Endothelial cell (in vitro differentiated cells): ENCODE data around the gene RPE65. TPM values are rescaled to one million over a fixed set of nuclear protein-coding genes. Genes with fewer than 3 reads are reported as not detected.
"Not testable (repeated sequence)": the region's sequence is repeated elsewhere in the genome, so short reads cannot be mapped to it uniquely, and the experiment has no call there.

Experiments
- DNase-seq: peaks from one replicate; pipeline ENCODE4 v3.0.0; 2021; ENCODE audit warnings: low spot score
- H3K27ac Mint-ChIP-seq: one replicate; pipeline ENCODE4 v1.8.0; 2021; ENCODE audit warnings: mixed read lengths, inconsistent platforms; ENCODE audit not compliant: unreplicated experiment
- H3K27me3 Mint-ChIP-seq: one replicate; pipeline ENCODE4 v1.8.0; 2021; ENCODE audit warnings: mild to moderate bottlenecking, moderate library complexity, mixed read lengths, inconsistent platforms; ENCODE audit not compliant: unreplicated experiment
- H3K36me3 Mint-ChIP-seq: one replicate; pipeline ENCODE4 v1.8.0; 2021; ENCODE audit warnings: mild to moderate bottlenecking, low read depth, mixed read lengths, inconsistent platforms; ENCODE audit not compliant: unreplicated experiment
- H3K4me1 Mint-ChIP-seq: one replicate; pipeline ENCODE4 v1.8.0; 2021; ENCODE audit warnings: mild to moderate bottlenecking, mixed read lengths, inconsistent platforms; ENCODE audit not compliant: unreplicated experiment
- H3K4me3 Mint-ChIP-seq: one replicate; pipeline ENCODE4 v1.8.0; 2021; ENCODE audit warnings: mild to moderate bottlenecking, mixed read lengths, inconsistent platforms; ENCODE audit not compliant: unreplicated experiment
- H3K9me3 Mint-ChIP-seq: one replicate; pipeline ENCODE4 v1.8.0; 2021; ENCODE audit warnings: mixed read lengths, inconsistent platforms; ENCODE audit not compliant: unreplicated experiment
- total RNA-seq: library from RNA; stranded (reverse); fragmentation: NEBNext Ultra II Directional; extraction: Animal tissue kit (Norgen Biotek cat#: 25700); gene quantifications from one replicate; pipeline ENCODE4 v1.2.1, GENCODE V29; 2021; ENCODE audit not compliant: unreplicated experiment
- TF ChIP-seq, protein P1 (sequence below): fragments of 200-600 bp; sonication (generic); IDR thresholded peaks from one replicate; pipeline ENCODE4 v1.5.0; 2021; ENCODE audit warnings: antibody characterized with exemption; ENCODE audit not compliant: unreplicated experiment

The RPE65 gene
- total RNA-seq, 1 donor from 2014 or later: not detected

DNA sequence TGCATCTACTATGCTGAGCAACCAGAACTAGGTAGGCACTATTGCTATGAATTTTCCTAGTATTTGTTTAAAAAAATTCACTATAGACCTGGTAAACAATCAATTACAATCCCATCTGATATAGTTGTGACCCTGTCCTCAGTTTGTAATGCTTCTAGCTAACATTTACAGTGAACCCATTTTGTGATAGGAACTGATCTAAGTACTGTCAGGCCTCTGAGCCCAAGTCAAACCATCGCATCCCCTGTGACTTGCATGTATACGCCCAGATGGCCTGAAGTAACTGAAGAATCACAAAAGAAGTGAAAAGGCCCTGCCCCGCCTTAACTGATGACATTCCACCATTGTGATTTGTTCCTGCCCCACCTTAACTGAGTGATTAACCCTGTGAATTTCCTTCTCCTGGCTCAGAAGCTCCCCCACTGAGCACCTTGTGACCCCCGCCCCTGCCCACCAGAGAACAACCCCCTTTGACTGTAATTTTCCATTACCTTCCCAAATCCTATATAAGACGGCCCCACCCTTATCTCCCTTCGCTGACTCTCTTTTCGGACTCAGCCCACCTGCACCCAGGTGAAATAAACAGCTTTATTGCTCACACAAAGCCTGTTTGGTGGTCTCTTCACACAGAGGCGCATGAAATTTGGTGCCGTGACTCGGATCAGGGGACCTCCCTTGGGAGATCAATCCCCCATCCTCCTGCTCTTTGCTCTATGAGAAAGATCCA is 63.8 kb downstream of the RPE65 start:
- not testable (repeated sequence) for H3K27ac Mint-ChIP-seq, H3K4me1 Mint-ChIP-seq, H3K9me3 Mint-ChIP-seq

DNA sequence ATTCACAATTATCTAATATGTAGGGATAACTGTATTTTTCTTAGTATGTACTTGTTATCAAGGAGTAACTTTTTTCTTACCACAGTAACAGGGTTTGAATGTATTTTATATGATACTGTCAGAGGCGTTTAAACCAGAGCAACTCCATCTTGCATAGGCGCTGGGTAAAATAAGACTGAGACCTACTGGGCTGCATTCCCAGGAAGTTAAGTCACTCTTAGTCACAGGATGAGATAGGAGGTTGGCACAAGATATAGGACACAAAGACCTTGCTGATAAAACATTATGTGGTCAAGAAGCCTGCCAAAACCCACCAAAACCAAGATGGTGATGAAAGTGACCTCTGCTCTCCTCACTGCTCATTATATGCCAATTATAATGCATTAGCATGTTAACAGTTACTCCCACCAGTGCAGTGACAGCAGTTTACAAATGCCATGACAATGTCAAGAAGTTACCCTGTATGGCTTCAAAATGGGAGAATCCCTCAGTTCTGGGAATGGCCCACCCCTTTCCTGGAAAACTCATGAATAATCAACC is 64.8 kb downstream of the RPE65 start:
- Mint-ChIP-seq H3K4me3 (no peak overlapping the region), H3K9me3 (no peaks in the 10 kb centered on the region), H3K4me1 (no peaks in the 10 kb centered on the region), H3K27me3 (no peaks in the 10 kb centered on the region), H3K36me3 (peaks cover 5% of the 10 kb centered on the region), H3K27ac (no peak overlapping the region)
- DNase-seq: no peak
- TF ChIP-seq, protein P1, sequence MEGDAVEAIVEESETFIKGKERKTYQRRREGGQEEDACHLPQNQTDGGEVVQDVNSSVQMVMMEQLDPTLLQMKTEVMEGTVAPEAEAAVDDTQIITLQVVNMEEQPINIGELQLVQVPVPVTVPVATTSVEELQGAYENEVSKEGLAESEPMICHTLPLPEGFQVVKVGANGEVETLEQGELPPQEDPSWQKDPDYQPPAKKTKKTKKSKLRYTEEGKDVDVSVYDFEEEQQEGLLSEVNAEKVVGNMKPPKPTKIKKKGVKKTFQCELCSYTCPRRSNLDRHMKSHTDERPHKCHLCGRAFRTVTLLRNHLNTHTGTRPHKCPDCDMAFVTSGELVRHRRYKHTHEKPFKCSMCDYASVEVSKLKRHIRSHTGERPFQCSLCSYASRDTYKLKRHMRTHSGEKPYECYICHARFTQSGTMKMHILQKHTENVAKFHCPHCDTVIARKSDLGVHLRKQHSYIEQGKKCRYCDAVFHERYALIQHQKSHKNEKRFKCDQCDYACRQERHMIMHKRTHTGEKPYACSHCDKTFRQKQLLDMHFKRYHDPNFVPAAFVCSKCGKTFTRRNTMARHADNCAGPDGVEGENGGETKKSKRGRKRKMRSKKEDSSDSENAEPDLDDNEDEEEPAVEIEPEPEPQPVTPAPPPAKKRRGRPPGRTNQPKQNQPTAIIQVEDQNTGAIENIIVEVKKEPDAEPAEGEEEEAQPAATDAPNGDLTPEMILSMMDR: no peak

More for the DNA sequence above, 63.8 kb downstream of the RPE65 start:
- DNase-seq, H3K27me3 Mint-ChIP-seq, H3K4me3 Mint-ChIP-seq, H3K36me3 Mint-ChIP-seq: not testable (repeated sequence)

DNA sequence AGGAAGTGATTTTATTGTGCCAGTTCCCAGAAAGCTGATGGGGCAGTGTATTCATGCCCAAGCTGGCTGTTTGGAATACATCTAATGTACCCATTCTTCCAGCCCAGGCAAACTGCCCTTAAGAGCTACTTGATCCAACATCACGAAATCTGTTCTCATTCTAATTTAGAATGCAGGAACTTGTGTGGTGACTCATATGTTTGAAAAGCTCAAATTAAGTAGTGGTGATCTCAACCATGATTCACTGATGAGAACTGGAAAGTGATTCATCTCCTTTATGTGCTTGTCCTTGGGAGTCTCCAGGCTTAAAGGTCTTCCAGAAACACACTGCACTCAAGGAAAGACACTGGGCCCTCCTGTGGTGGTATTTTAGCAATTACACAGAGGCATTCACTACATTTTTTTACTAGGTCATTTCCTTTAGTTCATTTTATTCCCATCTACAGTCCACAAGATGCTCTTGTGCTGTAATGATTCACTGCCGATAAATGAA is 65.4 kb downstream of the RPE65 start:
- Mint-ChIP-seq H3K36me3 (peaks cover 5% of the 10 kb centered on the region), H3K9me3 (no peaks in the 10 kb centered on the region), H3K27me3 (no peaks in the 10 kb centered on the region), H3K4me3 (no peak overlapping the region), H3K4me1 (no peaks in the 10 kb centered on the region), H3K27ac (no peak overlapping the region)
- no peak for DNase-seq
- TF ChIP-seq, protein P1: no peak

DNA sequence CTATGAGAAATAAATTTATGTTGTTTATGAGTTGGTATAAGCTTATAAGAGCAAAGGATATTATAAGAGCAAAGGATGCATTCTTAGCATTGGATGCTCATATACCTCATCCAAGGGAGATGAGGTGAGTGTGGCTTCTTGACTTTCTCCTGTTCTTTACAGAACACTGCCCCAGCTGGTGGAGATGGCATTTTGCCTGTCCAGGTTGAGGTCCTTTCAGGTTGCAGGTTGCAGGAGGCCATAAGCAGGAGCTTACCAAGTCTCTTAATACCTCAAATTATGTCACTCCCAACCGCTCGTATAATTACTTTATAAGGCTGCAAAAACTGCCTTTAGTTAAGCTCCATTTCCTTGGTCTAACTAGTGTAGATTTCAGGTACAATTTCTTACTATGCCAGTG is 66.7 kb downstream of the RPE65 start:
- H3K27ac Mint-ChIP-seq: no peak overlapping the region
- H3K4me1 Mint-ChIP-seq: no peaks in the 10 kb centered on the region
- no peak overlapping the region for H3K4me3 Mint-ChIP-seq
- TF ChIP-seq, protein P1: no peak
- no peaks in the 10 kb centered on the region for H3K9me3 Mint-ChIP-seq
- H3K36me3 Mint-ChIP-seq: peaks cover 5% of the 10 kb centered on the region
- H3K27me3 Mint-ChIP-seq: no peaks in the 10 kb centered on the region
- DNase-seq: no peak

DNA sequence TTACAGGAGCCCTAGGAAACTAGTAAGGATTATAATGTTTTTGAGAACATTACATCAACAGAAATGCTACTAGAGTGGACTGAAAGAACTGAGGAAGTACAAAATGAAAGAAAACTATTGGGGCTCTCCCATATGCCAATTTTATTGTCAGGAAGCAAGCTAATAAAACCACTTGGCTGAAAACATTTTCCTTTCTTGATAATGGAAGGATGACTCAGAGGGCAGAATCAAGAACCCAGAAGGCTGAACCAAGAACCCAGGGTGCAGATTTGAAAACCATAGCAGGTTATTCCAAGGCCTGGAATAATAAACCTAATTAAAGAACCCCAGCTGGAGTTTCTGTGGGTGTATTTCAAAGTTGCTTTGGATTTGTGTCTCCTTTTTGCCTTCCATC is 70.7 kb downstream of the RPE65 start:
- H3K4me1 Mint-ChIP-seq: no peaks in the 10 kb centered on the region
- no peaks in the 10 kb centered on the region for H3K36me3 Mint-ChIP-seq
- DNase-seq: no peak
- TF ChIP-seq, protein P1: no peak
- no peaks in the 10 kb centered on the region for H3K9me3 Mint-ChIP-seq
- no peak overlapping the region for H3K27ac Mint-ChIP-seq
- no peaks in the 10 kb centered on the region for H3K27me3 Mint-ChIP-seq
- H3K4me3 Mint-ChIP-seq: no peak overlapping the region

Other genes with a start within 250 kb of the RPE65 start
- 99.6 TPM for gene WLS, start 217.4 kb downstream of the RPE65 start, total RNA-seq
- gene DEPDC1, start 47.1 kb upstream of the RPE65 start, total RNA-seq: 4.6 TPM